Measurements from ENCODE around the gene TENT4B.

DNA sequence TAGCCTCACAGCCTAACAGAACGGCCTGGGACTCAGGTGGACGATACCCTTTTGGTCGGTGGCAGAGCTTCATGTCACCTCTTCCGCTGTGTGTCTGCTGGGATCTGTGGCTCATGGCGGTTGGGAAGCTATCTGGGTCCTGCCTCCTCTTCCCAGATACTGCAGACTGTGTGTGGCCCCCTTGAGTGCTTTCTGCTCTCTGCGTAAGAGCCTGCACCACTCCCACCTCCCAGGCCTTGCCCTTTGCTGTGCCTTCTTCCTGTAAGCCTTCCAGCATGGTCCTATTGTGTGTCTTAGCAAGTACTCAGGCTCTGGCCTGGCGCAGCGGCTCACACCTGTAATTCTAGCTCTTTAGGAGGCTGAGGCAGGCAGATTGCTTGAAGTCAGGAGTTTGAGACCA lies 95.7 kb downstream of the TENT4B start:
- TF ChIP-seq, protein P1, sequence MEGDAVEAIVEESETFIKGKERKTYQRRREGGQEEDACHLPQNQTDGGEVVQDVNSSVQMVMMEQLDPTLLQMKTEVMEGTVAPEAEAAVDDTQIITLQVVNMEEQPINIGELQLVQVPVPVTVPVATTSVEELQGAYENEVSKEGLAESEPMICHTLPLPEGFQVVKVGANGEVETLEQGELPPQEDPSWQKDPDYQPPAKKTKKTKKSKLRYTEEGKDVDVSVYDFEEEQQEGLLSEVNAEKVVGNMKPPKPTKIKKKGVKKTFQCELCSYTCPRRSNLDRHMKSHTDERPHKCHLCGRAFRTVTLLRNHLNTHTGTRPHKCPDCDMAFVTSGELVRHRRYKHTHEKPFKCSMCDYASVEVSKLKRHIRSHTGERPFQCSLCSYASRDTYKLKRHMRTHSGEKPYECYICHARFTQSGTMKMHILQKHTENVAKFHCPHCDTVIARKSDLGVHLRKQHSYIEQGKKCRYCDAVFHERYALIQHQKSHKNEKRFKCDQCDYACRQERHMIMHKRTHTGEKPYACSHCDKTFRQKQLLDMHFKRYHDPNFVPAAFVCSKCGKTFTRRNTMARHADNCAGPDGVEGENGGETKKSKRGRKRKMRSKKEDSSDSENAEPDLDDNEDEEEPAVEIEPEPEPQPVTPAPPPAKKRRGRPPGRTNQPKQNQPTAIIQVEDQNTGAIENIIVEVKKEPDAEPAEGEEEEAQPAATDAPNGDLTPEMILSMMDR (IDR thresholded peaks at IDR 0.05; ENCODE audit: low read length): no peak
- no peak for TF ChIP-seq EZH2 (IDR thresholded peaks at IDR 0.05; ENCODE audit: borderline replicate concordance, low read length)

Data from OCI-LY1 (cell line).